Body of pancreas (tissue), 4 donors: ENCODE measurements around the gene ENTREP3. TPM values are rescaled to one million over a fixed set of nuclear protein-coding genes. Genes with fewer than 3 reads are reported as not detected.

Experiments
- ATAC-seq: fragments of 150-250 bp; one replicate; pipeline ENCODE4 v1.9.1; 2016
- DNase-seq, 4 donors: peaks; one replicate each; pipeline ENCODE4 v3.0.0-alpha.2; 2019
- H3K27ac ChIP-seq, 4 donors: fragments of 200-600 bp; sonication (generic); 1 replicate in 3 of 4; 2 replicates in 1 of 4; pipeline versions ENCODE4 v1.5.1 to v1.6.1; 2016 to 2019; ENCODE audit warnings: mild to moderate bottlenecking in 1 of 4, mixed read lengths in 1 of 4, moderate library complexity in 1 of 4
- H3K27me3 ChIP-seq, 2 donors: fragments of 200-600 bp; sonication (generic); one replicate each; pipeline ENCODE4 v1.6.0; 2016; ENCODE audit warnings: mild to moderate bottlenecking in 1 of 2
- H3K36me3 ChIP-seq, 2 donors: fragments of 200-600 bp; sonication (generic); replicated peaks in 1 of 2; 2 replicates each; pipeline ENCODE4 v1.5.1; 2016; ENCODE audit warnings: low read depth in 2 of 2; ENCODE audit not compliant: insufficient read depth in 1 of 2
- H3K4me1 ChIP-seq: fragments of 200-600 bp; sonication (generic); one replicate; pipeline ENCODE4 v1.6.0; 2016
- H3K4me3 ChIP-seq, 2 donors: fragments of 200-600 bp; sonication (generic); 1 replicate in 1 of 2; 2 replicates in 1 of 2; pipeline ENCODE4 v1.5.1; 2016 to 2019
- H3K9me3 ChIP-seq, 3 donors: fragments of 200-600 bp; sonication (generic); 1 replicate in 2 of 3; 2 replicates in 1 of 3; pipeline ENCODE4 v1.5.1; 2016
- CTCF ChIP-seq, 7 experiments: fragments of 450-650 bp in 4 of 7; fragments of 200-600 bp in 3 of 7; sonication (generic) in 3 of 7; IDR thresholded peaks; one replicate each; pipeline ENCODE4 v1.5.1; 2016 to 2019; ENCODE audit warnings: antibody characterized with exemption in 7 of 7
- POLR2A ChIP-seq, 3 donors: fragments of 450-650 bp; IDR thresholded peaks; one replicate each; pipeline ENCODE4 v1.6.1; 2016; ENCODE audit warnings: antibody characterized with exemption in 3 of 3, mild to moderate bottlenecking in 2 of 3
- WGBS, 2 donors: methylation state at CpG; one replicate each; pipeline ENCODE4 v1.1.5; 2017; 5-methylcytosine and 5-hydroxymethylcytosine counted together
- intact Hi-C: fragments of 100-400 bp; cut with DNase I; formaldehyde crosslinking; loops from one replicate; pipeline ENCODE4 v1.15.1; 2023
- total RNA-seq, 2 donors: library from RNA; depleted of rRNA; stranded (reverse); fragments of >200 nt; gene quantifications; one replicate each; pipeline ENCODE4 v1.1.0, GENCODE V29; 2016

The ENTREP3 gene
- total RNA-seq, 2 donors from 2014 or later = 6.2 to 12.2 TPM

GRCh38 chr1:155285631-155286044 is 30.4 kb upstream of the ENTREP3 start:
- TF ChIP-seq POLR2A (IDR thresholded peaks at IDR 0.05) (no peak), CTCF (IDR thresholded peaks at IDR 0.05) (no peak)
- intact Hi-C loops = no loop called here
- no peak for DNase-seq
- WGBS, 2 donors = 50 to 79% methylated on average over 2 to 18 of the region's 18 CpGs
- Histone ChIP-seq H3K4me1 (no peaks in the 10 kb centered on the region), H3K27me3 (no peaks in the 10 kb centered on the region), H3K27ac (no peak overlapping the region), H3K9me3 (no peaks in the 10 kb centered on the region), H3K4me3 (no peak overlapping the region), H3K36me3 (no peaks in the 10 kb centered on the region)
- ATAC-seq = no peak

- no peaks in the 10 kb centered on the region for H3K27me3 ChIP-seq
- H3K27ac ChIP-seq = no peak overlapping the region
- intact Hi-C loops = no loop called here
- H3K4me3 ChIP-seq = no peak overlapping the region
- H3K4me1 ChIP-seq = no peaks in the 10 kb centered on the region
- TF ChIP-seq POLR2A (IDR thresholded peaks at IDR 0.05) (no peak), CTCF (IDR thresholded peaks at IDR 0.05) (no peak)
- no peaks in the 10 kb centered on the region for H3K36me3 ChIP-seq
- ATAC-seq = no peak
- 89 to 95% methylated on average over 14 of the region's 14 CpGs for WGBS, 2 donors
- DNase-seq = no peak
- H3K9me3 ChIP-seq = no peaks in the 10 kb centered on the region
Observed at GRCh38 chr1:155285063-155285462, 29.8 kb upstream of the ENTREP3 start.

- Histone ChIP-seq H3K27me3 (no peaks in the 10 kb centered on the region), H3K27ac (no peak overlapping the region), H3K9me3 (no peaks in the 10 kb centered on the region), H3K4me3 (no peak overlapping the region), H3K36me3 (no peaks in the 10 kb centered on the region), H3K4me1 (no peaks in the 10 kb centered on the region)
- intact Hi-C loops = no loop called here
- no peak for DNase-seq
- 80 to 81% methylated on average over 12 of the region's 12 CpGs for WGBS, 2 donors
- no peak for ATAC-seq
- TF ChIP-seq CTCF (IDR thresholded peaks at IDR 0.05) = no peak
- no peak for TF ChIP-seq POLR2A (IDR thresholded peaks at IDR 0.05)
Observed at GRCh38 chr1:155284476-155284875, 29.2 kb upstream of the ENTREP3 start.

- Histone ChIP-seq H3K36me3 (no peaks in the 10 kb centered on the region), H3K4me1 (peaks cover 9% of the 10 kb centered on the region), H3K27ac (no peak overlapping the region), H3K4me3 (no peak overlapping the region), H3K9me3 (no peaks in the 10 kb centered on the region), H3K27me3 (no peaks in the 10 kb centered on the region)
- 91 to 94% methylated on average over 29 of the region's 29 CpGs for WGBS, 2 donors
- no peak for ATAC-seq
- TF ChIP-seq CTCF (IDR thresholded peaks at IDR 0.05) (no peak), POLR2A (IDR thresholded peaks at IDR 0.05) (no peak)
- no peak for DNase-seq
- intact Hi-C loops = no loop called here
Observed at GRCh38 chr1:155282488-155283091, 27.3 kb upstream of the ENTREP3 start.

- 77 to 83% methylated on average over 2 of the region's 2 CpGs for WGBS, 2 donors
- no peaks in the 10 kb centered on the region for H3K9me3 ChIP-seq
- DNase-seq = no peak
- H3K36me3 ChIP-seq = no peaks in the 10 kb centered on the region
- no peaks in the 10 kb centered on the region for H3K27me3 ChIP-seq
- no peak for ATAC-seq
- intact Hi-C loops = no loop called here
- TF ChIP-seq POLR2A (IDR thresholded peaks at IDR 0.05) (no peak), CTCF (IDR thresholded peaks at IDR 0.05) (no peak)
- H3K4me1 ChIP-seq = peaks cover 10% of the 10 kb centered on the region
- H3K27ac ChIP-seq = no peak overlapping the region
- no peak overlapping the region for H3K4me3 ChIP-seq
Observed at GRCh38 chr1:155279268-155279667, 24.0 kb upstream of the ENTREP3 start.
